ENCODE data around the gene DCAF8L1. TPM values are rescaled to one million over a fixed set of nuclear protein-coding genes. Genes with fewer than 3 reads are reported as not detected.

The DCAF8L1 gene
- polyA plus RNA-seq, 10 donors, result not detected

Other genes with a start within 250 kb of the DCAF8L1 start
- gene MAGEB10, start 173.5 kb downstream of the DCAF8L1 start, polyA plus RNA-seq (ENCODE audit: insufficient read length in 10 of 10), result not detected